HG02970 (cell line): Measurements from ENCODE around the gene SLC7A8.

Experiments used
- ATAC-seq: cut with Tn5 transposase; IDR thresholded peaks from one replicate; pipeline ENCODE4 v1.9.1; 2021; ENCODE audit warnings: mild to moderate bottlenecking, moderate library complexity, moderate number of reproducible peaks; ENCODE audit not compliant: unreplicated experiment, low FRiP score

SLC7A8 gene

DNA sequence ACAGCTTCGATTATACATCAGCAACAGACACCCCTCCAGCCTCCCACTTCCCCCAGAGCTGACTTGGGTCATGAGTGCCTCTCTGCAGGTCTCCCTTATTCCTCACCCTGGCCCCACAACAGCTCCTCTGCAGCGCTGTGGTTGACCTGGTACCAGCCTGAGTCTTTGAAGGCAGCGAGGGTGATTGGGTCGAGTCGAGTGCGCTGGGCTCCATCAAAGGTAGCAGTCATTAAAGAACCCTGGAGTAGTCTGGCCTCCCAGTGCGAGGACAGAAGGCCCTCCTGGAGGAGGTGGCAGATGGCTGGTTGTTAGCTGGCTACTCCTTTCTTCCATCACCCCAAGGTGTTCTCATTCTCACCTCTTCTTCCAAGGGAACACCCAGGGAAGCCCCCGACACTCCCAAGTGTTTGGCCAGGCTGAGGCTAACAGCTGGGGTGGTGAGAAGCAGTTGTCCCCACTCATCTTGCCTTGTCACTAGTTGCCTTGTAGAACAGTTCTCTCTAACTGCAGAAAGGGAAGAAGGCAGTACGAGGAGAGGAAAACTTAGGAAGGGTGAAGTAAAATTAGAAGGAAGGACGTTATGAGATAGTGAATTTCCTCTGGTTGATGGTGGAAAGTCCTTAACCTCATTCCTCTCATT, 81.4 kb downstream of the SLC7A8 start:
- no peak for ATAC-seq

DNA sequence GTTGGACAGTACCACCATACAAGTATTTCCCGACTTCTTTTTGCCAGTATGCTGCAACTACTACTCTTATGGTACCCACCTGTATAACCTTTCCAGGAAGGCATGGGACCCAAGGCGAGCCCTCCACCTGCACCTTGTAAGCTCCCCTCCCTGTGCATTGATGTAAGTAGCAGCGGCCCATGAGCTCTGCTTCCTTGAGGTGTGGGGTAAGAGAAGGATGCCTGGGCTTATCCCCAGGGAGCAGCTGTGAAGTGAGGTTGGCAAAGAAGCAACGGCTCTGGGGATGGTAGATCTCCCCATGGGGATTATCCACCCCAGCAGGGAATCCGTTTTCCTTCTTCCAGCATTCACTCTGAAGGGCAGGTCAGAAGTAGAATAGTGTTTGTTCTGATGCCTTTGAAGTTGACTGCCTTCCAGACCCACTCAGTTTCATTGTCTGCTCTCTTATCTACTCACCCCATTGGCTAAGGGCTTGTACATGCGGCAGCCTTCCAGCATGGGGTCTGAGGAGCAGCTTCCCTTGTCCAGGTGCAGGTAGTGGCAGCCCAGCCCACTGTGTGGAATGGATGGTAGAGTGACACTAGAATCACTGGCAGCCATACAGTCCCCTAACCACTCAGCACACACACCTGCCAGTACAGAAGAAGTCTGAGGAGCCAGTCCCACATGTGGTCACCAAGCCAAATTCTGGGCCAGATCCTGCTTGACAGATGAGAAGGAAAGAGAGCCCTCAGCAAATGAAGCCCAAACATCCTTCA, 82.1 kb downstream of the SLC7A8 start:
- no peak for ATAC-seq

DNA sequence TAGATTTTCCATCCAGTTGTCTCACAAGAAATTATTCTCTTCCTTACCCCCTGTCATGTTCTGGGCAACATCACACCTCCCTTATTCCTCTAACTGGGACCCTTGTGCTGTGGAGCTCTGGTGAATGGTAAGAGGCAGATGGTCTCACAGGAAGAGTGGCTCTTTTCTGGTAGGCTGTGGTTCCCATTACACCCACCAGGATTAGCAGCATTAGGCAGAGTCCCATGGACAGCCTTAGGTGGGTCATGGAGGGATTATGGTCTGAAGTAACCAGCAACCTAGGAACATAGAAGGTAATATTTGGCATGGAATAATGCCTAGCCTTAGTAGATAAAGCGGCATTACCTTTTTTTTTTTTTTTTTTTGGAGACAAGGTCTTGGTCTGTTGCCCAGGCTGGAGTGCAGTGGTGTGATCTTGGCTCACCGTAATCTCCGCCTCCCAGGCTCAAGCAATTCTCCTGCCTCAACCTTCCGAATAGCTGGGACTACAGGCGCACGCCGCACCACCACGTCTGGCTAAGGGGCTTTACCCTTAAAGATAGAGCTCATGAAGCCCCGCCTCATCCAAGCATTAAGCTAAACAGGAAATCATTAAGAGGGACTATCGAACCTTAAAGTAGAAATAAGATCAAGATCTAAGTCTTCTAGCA, 84.1 kb downstream of the SLC7A8 start:
- no peak for ATAC-seq

DNA sequence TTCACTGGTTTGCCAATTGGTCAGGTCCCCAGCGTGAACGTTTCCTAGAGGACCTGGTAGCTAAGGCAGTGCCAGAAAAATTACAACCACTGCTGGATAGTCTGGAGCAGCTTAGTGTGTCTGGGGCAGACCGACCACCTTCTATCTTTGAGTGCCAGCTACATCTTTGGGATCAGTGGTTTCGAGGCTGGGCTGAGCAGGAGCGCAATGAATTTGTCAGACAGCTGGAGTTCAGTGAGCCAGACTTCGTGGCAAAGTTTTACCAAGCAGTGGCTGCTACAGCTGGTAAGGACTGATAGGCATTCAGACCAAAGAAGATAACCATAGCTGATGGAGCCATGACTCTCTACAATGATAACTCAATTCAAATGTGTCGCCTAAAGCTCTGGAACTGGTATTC, 85.7 kb downstream of the SLC7A8 start:
- ATAC-seq, result no peak

DNA sequence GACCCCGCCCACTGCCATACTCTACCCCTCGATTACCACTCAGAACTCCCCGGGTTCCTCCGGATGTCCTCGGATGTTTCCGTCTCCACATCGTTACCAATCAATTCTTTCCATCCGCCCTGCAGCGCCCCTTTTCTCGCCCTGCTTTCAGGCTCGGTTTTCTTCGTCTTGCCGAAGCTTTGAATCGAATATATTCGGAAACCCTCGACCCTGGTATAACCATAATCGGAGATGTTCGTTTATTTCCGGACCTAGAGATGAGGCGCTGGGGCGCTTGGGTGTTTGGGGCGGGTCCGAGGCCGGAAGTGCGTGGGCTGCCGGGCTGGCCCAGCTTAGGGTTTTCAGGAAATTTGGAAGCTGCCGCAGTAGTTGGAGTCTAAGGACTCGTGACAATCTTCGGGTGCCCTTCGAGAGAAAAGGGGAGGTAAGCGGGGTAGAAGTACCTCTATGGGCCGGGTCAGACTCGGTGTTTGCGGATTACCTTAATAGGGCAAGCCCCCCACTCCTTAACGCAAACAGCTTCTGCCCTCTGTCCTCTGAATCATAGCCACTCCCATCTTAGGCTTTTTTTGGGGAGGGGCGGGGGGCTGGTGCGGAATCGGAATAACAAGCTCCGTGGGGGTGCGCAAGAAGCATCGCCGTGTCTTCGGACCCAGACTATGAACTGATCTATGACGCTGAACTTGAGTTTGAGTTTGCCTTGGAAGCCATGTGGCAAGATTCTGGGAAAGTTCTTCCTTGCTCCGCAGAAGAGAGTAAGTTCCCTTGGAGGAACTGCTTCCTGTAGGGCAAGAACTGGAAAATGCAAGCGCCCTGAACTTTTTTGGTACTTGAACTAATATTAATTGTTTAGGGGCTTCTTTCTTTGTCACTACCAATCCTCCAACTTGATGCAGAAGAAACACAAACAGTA, 88.0 kb downstream of the SLC7A8 start, which contains the start of gene C14orf119:
TSS of gene C14orf119 (plus strand) at position 310 of the 913 bp plus-strand sequence. CDS start 2,154 bp downstream, outside the sequence.
- ATAC-seq, result peak; percentile 86

DNA sequence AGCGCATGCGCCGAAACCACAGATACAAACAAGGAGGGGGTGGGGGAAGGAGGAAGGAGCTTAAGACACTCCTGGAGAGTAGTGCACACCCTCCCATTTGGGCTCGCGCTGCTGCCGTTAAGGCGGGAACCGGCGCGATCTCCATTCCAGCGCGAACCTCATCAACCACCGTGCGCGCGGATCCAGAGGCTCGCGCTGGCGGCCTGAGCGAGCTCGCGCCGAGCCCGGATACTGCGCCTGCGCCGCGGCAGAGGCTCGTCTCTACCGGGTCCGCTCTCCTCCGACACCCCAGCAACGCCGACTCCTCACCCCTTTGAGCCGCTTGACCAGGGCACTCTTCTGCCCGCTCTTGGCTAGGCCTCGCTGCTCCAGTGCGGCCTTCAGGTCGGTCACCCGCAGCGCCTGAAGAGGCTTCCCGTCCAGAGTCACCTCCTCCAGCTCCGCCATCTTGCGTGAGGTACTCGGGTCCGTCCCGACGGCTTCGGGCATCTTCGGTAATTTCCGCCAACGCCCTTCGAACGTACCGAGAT, 88.7 kb downstream of the SLC7A8 start, which contains the start of gene ACIN1:
TSS of gene ACIN1 (minus strand) at position 471 of the 530 bp plus-strand sequence. CDS start at position 447, 24 bp downstream.
- peak; percentile 36 for ATAC-seq

DNA sequence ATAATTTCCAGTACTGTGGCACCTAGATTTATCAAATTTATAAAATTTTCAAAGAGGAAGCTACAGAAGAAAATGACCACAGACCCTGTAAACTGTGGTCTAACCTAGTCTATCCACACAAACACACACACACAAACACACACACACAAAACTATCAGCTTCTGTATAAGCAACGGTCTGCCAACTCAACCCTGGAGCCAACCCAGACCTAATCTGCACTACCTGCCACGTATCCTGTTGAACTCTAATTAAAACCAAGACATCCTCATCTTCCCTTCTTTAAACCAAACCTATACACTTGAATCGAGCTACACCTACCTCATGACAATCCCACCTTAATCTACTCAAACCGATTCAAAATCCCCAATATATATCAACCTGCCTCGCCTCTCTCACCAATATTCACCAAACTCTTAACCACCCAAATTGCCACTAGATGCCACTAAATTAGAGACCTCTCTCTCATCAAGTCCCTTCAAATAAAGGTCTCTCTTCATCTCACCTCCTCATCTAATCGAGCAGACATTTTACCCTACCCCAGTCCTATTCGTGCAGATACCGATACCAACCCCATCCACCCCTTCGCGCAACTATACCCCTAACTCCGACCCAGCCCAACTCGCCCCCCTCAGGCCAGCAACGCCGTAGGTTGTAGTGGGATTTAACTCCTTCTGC, 89.3 kb downstream of the SLC7A8 start:
- ATAC-seq, result peak; percentile 25

DNA sequence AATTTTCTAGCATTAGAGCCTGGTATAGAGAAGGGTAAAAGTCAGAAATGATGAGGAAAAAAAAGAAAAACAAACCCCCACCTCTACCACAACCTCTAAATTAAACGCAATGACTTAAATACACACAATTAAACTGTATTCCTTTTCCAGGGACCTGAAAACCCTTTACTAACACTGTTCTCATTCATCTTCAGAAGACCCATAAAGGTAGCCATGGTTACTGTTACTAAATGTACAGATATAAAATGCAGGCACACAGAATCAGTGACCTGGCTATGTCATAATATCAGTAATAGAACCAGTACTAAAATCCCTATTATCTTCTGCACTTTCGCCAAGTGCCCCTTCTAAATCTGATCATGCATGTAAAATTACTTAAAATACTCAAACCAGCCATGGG, 89.9 kb downstream of the SLC7A8 start:
- ATAC-seq, result no peak

DNA sequence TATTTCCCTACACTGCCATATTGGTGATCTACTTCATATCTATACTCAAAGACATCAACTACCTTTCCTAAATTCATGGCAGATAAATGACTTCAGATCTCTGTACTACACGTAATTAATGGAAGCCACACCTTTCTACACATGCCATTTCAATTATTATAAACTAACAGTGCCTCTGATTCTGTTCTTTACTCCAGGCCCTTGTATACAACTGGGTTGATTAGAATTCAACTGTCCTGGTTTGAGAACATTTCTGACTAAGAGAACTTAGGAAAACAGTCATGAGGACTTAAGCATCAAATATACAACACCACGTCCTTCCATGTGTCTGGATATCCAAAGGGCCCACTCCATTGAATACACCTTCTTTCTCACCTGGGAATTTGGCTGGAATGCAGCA, 90.4 kb downstream of the SLC7A8 start:
- ATAC-seq, result no peak

DNA sequence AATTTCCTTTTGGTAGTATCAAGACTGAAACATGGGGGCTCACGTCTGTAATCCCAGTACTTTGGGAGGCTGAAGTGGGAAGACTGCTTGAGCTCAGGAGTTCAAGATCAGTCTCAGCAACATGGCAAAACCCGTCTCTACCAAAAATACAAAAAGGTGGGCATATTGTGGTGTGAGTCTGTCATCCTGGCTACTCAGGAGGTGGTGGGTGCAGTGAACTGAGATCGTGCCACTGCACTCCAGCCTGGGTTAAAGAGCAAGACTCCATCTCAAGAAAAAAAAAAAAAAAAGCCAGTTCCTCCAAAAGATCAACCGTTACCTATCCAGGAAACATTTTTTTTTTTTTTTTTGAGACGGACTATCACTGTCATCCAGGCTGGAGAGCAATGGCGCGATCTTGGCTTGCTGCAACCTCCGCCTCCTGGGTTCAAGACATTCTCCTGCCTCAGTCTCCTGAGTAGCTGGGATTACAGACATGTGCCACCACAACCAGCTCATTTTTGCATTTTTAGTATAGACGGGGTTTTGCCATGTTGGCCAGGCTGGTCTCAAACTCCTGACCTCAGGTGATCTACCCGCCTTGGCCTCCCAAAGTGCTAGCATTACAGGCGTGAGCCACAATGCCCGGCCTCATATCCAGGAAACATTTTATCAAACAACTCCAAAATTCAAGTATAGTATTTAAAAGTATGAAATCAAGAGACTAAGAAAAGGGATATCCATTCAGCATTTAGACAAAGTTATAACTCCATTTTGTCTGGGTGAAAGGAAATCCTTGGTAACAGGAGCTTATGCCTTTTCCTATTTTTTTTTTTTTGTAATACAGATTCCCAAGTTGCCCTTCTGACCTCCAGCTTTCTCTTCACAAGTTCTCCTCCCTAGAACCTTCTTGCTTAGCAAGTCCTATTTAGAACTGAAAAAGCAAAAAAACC, 91.9 kb downstream of the SLC7A8 start:
- ATAC-seq, result no peak

DNA sequence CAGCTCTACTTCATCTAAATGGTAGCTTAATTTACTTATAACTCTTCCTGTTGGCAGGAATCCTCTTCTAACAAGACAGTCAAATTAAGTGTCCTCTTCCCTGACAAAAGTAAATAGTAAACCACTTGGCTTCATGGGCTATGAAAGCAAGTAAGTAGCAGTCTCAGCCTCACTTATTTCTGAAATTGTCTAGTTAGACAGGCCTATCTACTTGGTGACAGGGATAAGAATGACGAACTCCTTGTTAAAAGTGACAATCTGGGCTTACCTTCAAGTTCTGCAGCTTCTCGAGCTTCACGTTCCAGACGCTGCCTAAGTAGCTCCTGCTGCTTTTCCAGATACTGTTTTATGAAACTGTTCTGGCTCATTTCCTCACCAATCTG, 93.2 kb downstream of the SLC7A8 start:
- no peak for ATAC-seq

DNA sequence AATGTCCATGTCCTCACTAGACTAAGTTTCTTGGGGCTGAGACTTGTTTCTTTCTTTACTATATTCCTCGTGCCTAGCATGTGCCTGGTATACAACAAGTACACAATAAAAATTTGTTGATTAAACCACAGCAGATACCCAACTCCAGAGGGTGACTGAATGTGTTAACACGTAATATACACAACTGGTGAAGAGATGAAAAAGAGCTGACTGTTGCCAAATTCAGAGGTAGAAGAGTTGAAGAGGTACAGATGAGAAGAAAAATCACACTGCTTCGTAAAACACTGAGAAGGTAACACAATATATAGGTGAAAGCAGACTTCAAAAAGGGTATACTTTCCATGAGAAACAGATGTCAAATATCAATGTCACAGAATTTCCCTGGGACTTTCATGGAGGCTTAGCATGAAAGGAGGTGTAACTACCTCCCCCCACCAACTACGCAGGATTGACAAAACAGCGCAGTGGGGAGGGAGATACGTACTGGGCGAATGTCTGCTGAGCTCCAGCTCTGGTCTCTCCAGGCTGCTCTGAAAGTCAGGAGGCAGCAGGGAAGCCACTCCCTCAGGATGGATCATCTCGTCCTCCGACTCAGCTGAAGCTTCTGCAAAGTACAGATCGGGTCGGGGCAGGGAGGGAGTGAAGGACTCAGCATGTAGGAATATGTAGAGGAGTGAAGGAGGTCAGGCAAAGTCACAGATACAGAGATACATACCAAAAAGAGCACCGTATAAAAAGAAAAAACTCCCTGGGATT, 93.8 kb downstream of the SLC7A8 start:
- ATAC-seq, result no peak

DNA sequence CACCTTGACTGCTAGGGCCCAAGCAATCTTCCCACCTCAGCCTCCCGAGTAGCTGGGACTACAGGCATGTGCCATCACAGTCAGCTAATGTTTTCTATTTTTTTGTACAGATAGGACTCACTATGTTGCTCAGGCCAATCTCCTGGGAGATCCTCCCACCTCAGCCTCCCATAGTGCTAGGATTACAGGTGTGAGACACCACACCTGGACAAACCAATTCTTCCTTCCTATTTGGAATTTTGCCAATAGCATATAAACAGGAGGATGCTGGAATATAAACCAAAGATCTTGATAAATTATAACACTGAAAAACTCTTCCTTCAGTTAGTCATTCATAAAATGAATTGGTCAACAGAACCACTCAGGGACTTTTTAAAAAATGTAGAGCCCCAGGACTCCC, 96.9 kb downstream of the SLC7A8 start:
- ATAC-seq, result no peak

DNA sequence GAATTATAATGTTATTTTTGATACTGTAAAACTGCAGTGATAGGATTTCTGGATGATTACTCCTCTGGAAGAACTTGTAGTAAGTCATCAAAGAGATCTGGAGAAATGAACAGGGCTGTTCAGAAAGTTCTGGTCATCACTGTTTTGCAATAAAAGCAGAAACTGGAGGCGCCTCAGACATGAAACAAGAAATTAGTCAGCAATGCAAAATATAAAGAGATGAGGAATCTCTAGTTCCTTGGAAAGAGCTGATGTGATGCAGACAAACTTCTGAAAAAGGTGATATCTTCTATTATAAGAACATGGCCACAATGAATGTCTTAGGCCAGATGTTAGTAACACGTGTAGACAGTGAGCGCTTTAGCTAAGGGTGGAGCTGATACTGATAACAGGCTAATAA, 98.0 kb downstream of the SLC7A8 start:
- ATAC-seq, result no peak

DNA sequence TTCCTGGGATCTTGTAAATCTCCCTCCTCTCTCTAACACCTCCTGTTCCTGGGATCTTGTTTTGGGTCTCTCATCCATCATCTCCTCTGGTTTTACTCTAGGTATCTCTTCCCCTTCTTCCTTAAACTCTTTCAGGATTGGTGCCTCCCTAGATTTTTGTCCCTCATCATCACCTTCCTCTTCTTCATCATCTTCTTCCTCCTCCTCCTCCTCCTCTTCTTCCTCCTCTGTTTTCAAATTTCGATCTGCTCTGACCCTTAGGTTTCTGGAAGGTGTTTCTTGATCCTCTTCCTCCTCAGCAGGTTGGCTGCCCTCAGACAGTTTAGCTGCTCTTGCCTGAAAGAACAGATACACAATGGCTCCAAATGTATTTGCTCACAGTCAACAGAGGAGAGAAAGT, 103.0 kb downstream of the SLC7A8 start:
- ATAC-seq, result no peak

DNA sequence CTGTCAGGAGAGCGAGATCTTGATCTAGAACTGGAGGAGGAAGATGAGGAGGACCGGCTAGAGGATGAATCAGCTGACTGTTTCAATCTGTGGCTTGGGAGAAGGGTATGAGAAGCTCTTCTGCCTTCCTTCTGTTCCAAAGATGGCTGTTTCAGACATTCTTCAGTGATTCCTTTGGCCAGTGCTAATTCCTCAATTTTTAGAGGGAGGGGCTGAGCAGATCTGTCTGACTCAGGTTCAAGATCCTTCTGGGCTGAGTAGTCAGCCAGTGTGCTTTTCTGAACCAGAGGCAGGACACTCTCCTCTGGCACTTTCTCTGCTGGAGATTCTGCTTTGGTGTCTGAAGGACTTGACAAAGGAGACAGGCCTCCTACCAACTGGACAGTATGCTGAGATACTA, 103.7 kb downstream of the SLC7A8 start:
- ATAC-seq, result no peak

DNA sequence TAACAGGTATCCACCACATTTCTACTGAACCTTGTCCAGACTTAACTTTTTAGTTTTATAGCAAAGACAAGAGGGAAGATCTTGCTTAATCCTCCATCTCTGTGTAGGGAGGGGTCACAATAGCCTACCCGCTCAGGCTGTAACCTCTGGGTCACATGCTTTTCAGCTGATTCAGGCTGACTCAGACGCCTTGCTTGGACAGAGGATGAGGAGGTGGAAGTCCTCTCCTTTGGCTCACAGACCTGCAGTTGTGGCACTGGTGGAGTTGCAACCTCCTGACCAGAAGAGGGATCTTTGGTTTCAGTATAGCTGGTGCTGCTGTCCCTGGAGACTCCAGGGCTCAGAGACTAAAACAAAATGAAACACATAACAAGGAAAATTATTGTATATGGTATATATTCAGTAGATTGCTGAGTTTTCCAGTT, 104.8 kb downstream of the SLC7A8 start:
- ATAC-seq, result no peak

DNA sequence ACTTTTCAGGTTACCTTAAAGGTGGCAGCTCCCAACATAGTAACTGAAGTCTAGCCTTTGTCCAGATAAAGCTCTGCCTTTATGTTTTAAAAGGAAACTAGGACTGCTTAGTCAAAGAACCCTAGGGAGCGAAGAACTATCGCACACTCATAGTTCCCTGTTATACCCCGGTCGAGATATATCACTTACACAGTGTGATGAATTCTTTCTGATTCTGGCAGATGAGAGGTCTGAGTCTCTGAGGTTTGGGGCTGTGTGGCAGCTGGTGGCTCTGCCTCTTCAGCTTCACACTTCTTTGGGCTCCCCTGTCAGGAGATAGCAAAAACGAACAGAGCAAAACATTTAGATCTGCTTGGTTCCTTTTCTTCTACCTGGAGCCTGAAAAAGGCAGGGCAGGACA, 105.5 kb downstream of the SLC7A8 start:
- no peak for ATAC-seq
